Mucosa of stomach (tissue), 1 donor: ENCODE measurements around the gene EPHB4.

Experiments used
- H3K27me3 ChIP-seq: one replicate; pipeline ENCODE4 v1.7.0; 2013; ENCODE audit warnings: mild to moderate bottlenecking, low read length; ENCODE audit not compliant: control insufficient read depth, insufficient read depth
- H3K36me3 ChIP-seq: one replicate; pipeline ENCODE4 v1.7.0; 2013; ENCODE audit warnings: low read length; ENCODE audit not compliant: control insufficient read depth, insufficient read depth
- H3K4me1 ChIP-seq: one replicate; pipeline ENCODE4 v1.7.0; 2013; ENCODE audit warnings: mild to moderate bottlenecking, low read length; ENCODE audit not compliant: control insufficient read depth, insufficient read depth
- H3K4me3 ChIP-seq: one replicate; pipeline ENCODE4 v1.7.0; 2013; ENCODE audit warnings: low read length
- H3K9ac ChIP-seq: one replicate; pipeline ENCODE4 v1.7.0; 2013; ENCODE audit warnings: mild to moderate bottlenecking, low read length, moderate library complexity
- H3K9me3 ChIP-seq: one replicate; pipeline ENCODE4 v1.7.0; 2013; ENCODE audit warnings: mild to moderate bottlenecking, low read length, moderate library complexity; ENCODE audit not compliant: control insufficient read depth
- donor health status: Pancreatic carcinoma.

Gene EPHB4

DNA sequence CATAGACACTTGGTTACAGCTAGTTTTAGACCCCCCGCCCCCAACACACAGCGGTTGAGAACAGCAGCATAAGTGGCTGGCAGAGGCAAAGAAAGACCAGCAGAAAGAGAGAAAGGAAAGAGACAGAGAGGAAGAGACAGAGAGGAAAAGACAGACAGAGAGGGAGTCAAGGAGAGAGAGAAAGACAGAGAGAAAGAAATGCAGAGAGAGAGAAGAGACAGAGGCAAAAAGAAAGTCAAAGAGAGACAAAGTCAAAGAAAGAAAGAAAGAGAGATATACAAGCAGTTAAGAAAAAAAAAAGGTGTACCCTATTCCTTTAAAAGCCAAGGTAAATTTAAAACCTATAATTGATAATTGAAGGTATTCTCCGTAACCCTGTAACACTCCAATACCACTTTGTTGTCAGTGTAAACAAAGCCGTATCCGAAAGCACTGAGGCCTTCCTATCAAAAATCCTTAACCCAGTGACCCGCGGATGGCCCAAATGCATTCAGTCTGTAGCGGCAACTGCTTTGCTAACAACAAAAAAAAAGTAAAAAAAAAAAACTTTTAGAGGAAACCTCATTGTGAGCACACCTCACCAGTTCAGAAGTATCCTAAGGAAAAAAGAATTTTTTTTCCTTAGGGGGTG, 13.3 kb upstream of the EPHB4 start:
- no peak overlapping the region for H3K9ac ChIP-seq
- no peaks in the 10 kb centered on the region for H3K36me3 ChIP-seq
- no peak overlapping the region for H3K4me3 ChIP-seq
- no peaks in the 10 kb centered on the region for H3K27me3 ChIP-seq
- peaks cover 18% of the 10 kb centered on the region for H3K4me1 ChIP-seq
- H3K9me3 ChIP-seq: no peaks in the 10 kb centered on the region

DNA sequence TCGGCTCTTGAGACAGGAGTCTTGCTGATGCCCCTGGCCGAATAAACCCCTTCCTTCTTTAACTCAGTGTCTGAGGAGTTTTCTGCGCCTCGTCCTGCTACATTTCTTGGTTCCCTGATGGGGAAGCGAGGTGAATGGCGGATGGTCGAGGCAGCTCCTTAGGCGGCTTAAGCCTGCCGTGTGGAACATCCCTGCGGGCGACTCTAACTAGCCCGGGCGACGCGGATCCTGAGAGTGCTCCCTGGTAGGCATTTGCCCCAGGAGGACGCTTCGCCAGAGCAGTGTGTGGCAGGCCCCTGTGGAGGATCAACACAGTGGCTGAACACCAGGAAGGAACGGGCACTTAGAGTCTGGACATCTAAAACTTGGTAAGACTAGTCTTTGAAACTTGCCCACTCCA, 12.0 kb upstream of the EPHB4 start:
- H3K36me3 ChIP-seq: no peaks in the 10 kb centered on the region
- H3K4me3 ChIP-seq: no peak overlapping the region
- no peaks in the 10 kb centered on the region for H3K27me3 ChIP-seq
- peaks cover 18% of the 10 kb centered on the region for H3K4me1 ChIP-seq
- no peak overlapping the region for H3K9ac ChIP-seq
- no peaks in the 10 kb centered on the region for H3K9me3 ChIP-seq

DNA sequence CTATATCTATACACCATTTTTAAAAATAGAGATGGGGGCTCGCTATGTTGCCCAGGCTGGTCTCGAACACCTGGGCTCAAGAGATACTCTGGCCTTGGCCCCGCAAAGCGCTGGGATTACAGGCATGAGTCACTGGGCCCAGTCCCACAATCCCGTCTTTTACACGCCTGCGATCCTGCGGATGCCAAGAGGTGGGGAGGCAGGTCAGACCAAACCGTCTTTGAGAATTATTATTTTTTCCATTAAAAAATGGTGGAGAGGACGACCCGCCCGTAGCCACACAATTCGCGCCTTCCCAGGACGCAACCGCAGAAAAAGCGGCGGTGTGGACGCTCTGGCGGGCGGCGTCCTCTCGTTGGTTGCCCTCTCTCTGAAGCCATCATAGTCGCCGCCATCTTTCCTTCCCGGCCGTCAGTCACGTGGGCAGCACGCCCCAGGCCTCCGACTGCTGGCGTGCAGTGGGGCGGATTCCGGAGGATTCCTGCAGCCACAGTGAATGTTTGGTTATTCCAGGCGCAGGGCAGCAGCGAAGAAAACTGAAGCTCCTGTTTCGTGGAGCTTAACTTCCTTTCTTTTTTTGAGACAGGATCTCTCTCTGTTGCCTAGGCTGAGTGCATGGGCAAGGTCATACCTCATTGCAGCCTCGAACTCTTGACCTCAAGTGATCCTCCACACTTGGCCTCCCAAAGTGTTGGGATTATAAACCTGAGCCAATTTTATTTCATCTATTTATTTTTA, 9.9 kb upstream of the EPHB4 start:
- peak overlapping the region; percentile 60 for H3K4me3 ChIP-seq
- H3K36me3 ChIP-seq: no peaks in the 10 kb centered on the region
- H3K27me3 ChIP-seq: no peaks in the 10 kb centered on the region
- peaks cover 18% of the 10 kb centered on the region for H3K4me1 ChIP-seq
- peak overlapping the region; percentile 72 for H3K9ac ChIP-seq
- H3K9me3 ChIP-seq: no peaks in the 10 kb centered on the region

- Histone ChIP-seq H3K9me3 (no peaks in the 10 kb centered on the region), H3K36me3 (no peaks in the 10 kb centered on the region), H3K9ac (peak overlapping the region; percentile 72), H3K27me3 (no peaks in the 10 kb centered on the region), H3K4me3 (peak overlapping the region; percentile 60), H3K4me1 (peaks cover 18% of the 10 kb centered on the region)
Observed at GRCh38 chr7:100836812-100837098, 9.4 kb upstream of the EPHB4 start.

DNA sequence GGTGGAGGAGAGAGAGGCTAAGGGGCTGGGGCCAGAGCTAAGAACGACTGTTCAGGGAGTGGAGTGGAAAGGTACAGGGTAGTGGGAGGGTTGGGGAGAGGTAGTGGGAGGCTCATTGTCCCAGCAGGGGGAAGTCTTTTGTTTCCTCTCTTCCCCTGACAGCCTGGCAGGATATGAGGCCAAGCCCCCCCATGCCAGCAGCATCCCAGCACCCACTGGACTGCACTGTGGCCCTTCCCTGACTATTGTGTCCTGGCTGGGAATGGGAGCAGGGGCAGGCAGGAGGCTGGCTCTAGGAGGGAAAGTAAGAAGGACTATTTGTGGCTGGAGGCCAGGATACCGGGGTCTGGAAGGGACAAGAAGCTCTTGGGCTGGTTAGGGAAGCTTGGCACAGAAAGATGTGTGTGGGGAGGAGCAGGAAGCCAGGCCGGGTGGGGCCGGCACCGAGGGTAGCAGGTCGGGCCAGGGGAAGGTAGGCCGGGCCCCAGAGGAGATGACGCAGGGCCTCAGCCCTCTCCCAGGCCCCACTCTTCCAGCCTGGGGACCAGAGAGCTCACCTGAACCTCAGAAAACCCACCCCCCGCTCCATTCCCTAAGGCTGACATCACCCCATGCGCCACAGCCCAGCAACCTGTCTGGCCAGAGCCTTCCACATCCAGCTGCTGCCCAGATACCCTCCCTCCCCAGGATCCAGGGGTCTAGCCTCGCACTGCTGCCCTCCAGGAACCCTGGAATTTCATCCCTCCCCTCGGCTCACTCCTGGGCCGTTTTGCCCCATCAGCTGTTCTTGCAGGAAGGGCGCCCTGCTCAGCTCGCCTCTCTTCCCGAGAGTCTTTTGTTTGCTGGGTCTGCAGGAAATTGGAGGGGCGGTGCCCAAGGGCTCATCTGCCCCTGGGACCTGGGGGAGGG, 8.8 kb upstream of the EPHB4 start:
- H3K9ac ChIP-seq: peak overlapping the region; percentile 50
- H3K27me3 ChIP-seq: no peaks in the 10 kb centered on the region
- no peak overlapping the region for H3K4me3 ChIP-seq
- H3K4me1 ChIP-seq: peaks cover 18% of the 10 kb centered on the region
- no peaks in the 10 kb centered on the region for H3K9me3 ChIP-seq
- H3K36me3 ChIP-seq: no peaks in the 10 kb centered on the region

GRCh38 chr7:100832281-100832633, 4.9 kb upstream of the EPHB4 start:
- Histone ChIP-seq H3K27me3 (peaks cover 3% of the 10 kb centered on the region), H3K4me1 (peaks cover 25% of the 10 kb centered on the region), H3K9me3 (no peaks in the 10 kb centered on the region), H3K36me3 (no peaks in the 10 kb centered on the region), H3K9ac (no peak overlapping the region), H3K4me3 (no peak overlapping the region)

DNA sequence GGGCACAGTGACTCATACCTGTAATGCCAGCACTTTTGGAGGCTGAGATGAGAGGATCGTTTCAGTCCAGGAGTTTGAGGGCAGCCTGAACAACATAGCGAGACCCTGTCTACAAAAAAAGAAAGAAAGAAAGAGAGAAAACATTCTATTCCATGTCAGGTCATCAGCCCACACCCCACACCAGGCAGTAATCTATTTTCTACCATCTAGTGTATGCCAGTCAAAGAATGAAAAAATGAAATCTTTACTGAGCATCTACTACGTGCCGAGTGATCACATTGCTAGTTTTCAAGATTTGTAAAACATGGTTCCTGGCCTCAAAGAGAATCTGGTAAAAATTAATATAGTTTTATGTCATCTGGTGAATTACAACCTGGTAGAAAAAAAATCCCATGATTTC, 3.1 kb upstream of the EPHB4 start:
- no peak overlapping the region for H3K4me3 ChIP-seq
- H3K36me3 ChIP-seq: no peaks in the 10 kb centered on the region
- peaks cover 3% of the 10 kb centered on the region for H3K27me3 ChIP-seq
- peaks cover 20% of the 10 kb centered on the region for H3K4me1 ChIP-seq
- H3K9me3 ChIP-seq: no peaks in the 10 kb centered on the region
- H3K9ac ChIP-seq: no peak overlapping the region

DNA sequence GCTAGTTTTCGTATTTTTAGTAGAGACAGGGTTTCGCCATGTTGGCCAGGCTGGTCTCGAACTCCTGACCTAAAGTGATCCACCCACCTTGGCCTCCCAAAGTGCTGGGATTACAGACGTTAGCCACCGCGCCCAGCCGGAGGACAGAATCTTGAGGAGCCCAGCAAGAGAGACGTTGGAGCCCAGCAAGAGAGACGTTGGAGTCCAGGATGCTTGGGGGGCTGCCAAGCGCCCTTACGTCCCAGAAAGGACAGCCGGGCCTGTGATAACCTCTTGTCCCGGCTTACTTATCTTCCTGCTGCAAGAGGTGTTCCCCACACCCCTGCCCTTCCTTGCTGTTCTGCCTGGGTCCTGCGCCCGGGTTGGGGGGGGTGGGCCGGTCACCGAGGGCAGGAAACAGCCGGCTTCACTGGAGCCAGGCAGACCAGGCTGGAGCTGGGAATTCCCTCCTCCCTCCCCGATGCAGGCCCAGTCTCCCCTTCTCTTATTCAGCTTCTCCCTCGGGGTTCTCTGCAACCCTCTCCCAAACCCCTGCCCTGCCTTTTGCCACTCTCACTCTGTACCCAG, 1.9 kb upstream of the EPHB4 start:
- Histone ChIP-seq H3K27me3 (peaks cover 3% of the 10 kb centered on the region), H3K9me3 (no peaks in the 10 kb centered on the region), H3K9ac (no peak overlapping the region), H3K36me3 (no peaks in the 10 kb centered on the region), H3K4me1 (peaks cover 29% of the 10 kb centered on the region), H3K4me3 (no peak overlapping the region)

GRCh38 chr7:100826514-100827329, 601 bp downstream of the EPHB4 start:
- Histone ChIP-seq H3K36me3 (no peaks in the 10 kb centered on the region), H3K27me3 (peaks cover 3% of the 10 kb centered on the region), H3K9me3 (no peaks in the 10 kb centered on the region), H3K9ac (peak overlapping the region; percentile 35), H3K4me3 (peak overlapping the region; percentile 1), H3K4me1 (peaks cover 29% of the 10 kb centered on the region)

- peaks cover 3% of the 10 kb centered on the region for H3K27me3 ChIP-seq
- no peaks in the 10 kb centered on the region for H3K36me3 ChIP-seq
- peak overlapping the region; percentile 35 for H3K9ac ChIP-seq
- peak overlapping the region; percentile 1 for H3K4me3 ChIP-seq
- H3K9me3 ChIP-seq: no peaks in the 10 kb centered on the region
- peaks cover 29% of the 10 kb centered on the region for H3K4me1 ChIP-seq
Observed at GRCh38 chr7:100825751-100826513, 1.4 kb downstream of the EPHB4 start.

DNA sequence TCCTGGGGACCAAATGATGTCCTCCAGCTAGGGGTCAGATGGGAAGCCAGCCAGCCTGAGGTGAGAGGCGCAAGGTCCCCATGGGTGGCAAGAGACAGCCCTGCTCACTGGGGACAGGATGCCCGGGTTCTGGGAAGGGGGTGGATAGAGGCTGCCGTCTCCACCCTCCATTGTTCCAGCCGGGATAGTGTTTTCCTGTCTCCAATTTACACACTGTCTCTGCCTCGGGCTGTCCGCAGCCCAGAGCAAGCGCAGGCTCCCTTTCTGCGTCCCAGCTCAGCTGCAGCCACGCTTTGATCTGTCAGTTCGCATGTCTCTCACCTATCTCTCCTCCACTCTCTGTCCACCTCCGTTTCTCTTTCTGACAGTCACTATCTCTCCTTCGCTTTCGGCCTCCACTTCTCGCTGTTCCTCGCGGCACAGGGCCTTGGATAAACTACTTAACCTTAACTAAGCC, 2.1 kb downstream of the EPHB4 start:
- H3K27me3 ChIP-seq: peaks cover 3% of the 10 kb centered on the region
- H3K9ac ChIP-seq: peak overlapping the region; percentile 35
- H3K9me3 ChIP-seq: no peaks in the 10 kb centered on the region
- H3K4me3 ChIP-seq: peak overlapping the region; percentile 1
- peaks cover 29% of the 10 kb centered on the region for H3K4me1 ChIP-seq
- no peaks in the 10 kb centered on the region for H3K36me3 ChIP-seq
